NCI-H82 (cell line): ENCODE measurements around the gene UBAP1.
A peak's percentile ranks its signal among the peaks of the same experiment; 100 is the strongest.
"Not testable (repeated sequence)": the region's sequence is repeated elsewhere in the genome, so short reads cannot be mapped to it uniquely, and the experiment has no call there.

Experiments
- DNase-seq: peaks from one replicate; lab custom pipeline; 2025; lab: John Stamatoyannopoulos, UW

UBAP1 gene

DNA sequence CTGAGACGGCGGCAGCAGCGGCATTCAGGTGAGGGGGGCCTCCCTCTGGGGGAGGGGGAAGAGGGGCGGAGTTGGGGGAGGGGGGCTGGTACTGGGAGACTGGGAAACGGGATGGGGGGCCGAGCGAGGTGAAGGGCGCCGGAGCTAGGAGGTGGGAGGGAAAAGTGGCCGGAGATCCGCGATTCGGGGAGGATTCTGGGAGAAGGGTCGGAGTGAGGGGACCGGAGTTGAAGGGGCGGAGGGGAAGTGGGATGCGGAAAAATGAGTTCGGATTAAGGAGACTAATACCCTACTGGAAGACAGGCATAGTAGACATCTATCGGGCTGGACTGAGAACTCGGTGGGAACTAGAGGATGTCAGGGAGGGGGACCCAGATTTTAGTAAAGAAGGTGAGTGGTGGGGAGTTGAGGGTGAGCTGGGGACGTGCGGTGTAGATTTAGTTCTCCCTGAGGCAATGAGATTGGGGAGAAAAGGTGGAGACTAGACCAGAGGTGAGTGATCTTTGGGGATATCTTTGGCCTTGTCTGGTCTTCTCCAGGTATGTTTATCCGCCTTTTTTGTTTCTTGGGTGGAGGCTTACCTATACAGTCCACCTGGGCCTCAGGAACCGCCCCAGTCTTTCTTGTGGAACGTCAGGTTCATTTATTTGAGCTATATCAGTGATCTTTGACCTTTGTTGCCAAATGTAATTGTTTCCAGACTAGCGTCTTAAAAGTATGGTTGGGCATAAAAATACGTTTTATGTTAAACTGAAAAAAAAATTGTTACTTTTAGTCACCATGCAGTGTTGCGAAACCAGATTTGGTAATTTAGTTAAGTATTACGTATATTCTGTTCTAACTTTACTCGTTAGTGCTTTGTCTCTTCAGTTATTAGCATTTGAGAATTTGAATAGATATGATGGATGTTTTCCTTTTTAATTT lies 632 bp downstream of the UBAP1 start:
- DNase-seq: peak; percentile 90

DNA sequence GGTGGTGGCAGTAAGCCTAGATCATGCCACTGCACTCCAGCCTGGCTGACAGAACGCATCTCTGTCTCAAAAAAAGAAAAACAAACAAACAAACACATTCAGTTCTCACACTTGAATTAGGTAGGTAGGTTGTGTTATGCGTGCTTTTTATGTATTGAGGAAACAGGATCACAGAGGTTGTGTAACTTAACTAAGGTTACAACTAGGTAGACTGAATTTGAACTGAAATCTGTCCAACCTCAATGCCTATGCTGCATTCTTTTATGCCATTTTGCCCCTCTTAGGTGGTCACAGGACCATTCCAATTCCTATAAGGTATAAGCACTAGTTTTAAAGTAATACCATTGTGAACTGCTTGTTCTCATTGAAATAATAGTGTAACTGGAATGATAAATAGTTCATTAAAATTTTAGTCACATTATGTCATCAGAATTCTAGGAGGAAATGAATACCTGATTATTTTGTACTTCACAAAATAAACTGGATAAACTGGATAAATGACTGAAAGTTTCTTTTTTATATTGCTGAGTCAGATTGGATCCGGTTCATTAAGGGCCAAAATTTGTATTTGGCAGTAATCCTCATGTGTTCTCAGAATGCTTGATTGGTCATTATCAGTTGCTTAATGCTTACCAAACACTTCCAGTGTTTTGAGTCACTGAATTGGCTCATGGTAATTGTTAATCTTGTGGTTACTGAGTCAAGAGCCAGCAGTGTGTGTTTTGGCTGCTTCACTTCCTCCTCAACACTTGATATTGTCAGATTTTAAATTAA lies 7.1 kb downstream of the UBAP1 start:
- DNase-seq: no peak

DNA sequence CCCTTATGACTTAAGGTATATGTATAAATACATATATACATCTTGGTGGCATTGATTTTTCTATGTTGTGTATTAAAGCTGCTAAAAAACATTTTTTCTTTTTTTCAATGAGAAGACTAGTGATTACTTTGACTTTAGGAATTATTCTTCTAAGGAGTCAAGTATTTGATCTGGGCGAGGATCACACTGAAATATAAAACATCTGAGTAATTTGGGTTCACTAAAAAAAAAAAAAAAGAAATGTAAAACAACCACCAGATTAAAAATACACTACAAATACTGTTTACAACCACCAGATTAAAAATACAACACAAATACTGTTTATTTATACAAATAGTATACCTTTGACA lies 9.0 kb downstream of the UBAP1 start:
- no peak for DNase-seq

DNA sequence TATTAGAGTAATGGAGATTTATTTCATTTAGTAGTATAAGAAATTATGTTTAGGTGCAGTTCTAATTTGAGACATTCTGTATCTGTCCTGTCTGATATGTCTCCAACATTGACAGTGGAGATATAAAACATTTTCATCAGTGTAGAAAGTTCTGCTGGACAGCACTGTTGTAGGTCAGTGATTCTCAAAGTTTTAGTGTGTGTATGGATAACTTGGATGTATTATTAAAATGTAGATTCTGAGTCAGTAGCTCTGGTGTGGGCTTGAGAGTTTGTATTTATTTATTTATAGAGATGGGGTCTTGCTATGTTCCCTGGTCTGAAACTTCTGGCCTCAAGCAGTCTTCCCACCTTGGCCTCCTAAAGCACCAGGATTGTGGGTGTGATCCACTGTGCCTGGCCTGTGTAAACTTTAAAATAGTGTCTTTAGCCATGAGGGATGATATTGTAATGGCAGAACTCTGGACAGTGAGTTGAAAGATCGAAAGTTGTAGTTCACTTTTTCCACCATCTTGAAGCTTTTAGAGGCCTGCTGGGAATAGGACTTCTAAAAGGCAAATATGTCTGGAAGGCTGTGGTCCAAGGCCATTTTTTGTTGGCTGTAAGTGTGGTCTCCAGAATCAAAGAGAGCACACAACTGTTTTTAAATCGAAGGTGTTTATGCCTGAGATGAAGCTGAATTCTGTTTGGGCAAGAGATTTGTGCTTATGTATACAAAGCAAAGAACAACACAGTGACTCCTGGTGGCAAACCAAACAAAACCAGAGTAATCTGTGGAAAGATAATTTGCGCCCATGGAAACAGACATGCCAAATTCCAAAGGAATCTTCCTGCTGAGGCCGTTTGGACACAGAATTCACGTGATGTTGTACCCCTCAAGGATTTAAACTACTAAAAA lies 12.4 kb downstream of the UBAP1 start:
- peak; percentile 45 for DNase-seq

DNA sequence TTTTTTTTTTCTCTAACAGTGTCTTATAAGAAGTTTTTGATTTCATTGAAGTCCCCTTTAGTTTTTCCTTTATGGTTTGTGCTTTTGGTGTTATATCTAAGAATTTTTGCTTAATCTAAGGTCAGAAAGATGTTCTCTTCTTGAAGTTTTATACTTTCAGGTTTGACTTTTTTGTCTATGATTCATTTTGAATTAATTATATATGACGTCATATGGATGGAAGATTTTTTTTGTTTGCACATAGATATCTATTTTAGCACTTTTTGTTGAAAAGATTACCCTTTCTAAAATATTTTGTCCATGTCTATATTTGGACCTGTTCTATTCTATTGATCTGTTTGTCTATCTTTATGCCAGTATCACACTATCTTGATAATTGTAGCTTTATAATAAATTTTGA lies 16.3 kb downstream of the UBAP1 start:
- DNase-seq: no peak

DNA sequence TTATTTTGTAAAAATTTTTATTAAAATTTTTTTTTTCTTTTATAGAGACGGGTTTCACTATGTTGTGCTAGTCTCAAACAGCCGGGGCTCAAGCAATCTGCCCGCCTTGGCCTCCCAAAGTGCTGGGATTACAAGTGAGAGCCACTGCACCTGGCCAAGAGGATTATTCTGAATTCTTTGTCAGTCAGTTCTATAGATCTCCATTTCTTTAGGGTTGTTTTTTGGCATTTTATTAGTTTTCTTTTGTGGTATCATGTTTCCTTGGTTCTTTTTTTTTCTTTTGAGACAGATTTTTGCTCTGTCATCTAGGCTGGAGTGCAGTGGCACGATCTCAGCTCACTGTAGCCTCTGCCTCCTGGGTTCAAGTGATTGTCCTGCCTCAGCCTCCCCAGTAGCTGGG lies 18.4 kb downstream of the UBAP1 start:
- DNase-seq: not testable (repeated sequence)

DNA sequence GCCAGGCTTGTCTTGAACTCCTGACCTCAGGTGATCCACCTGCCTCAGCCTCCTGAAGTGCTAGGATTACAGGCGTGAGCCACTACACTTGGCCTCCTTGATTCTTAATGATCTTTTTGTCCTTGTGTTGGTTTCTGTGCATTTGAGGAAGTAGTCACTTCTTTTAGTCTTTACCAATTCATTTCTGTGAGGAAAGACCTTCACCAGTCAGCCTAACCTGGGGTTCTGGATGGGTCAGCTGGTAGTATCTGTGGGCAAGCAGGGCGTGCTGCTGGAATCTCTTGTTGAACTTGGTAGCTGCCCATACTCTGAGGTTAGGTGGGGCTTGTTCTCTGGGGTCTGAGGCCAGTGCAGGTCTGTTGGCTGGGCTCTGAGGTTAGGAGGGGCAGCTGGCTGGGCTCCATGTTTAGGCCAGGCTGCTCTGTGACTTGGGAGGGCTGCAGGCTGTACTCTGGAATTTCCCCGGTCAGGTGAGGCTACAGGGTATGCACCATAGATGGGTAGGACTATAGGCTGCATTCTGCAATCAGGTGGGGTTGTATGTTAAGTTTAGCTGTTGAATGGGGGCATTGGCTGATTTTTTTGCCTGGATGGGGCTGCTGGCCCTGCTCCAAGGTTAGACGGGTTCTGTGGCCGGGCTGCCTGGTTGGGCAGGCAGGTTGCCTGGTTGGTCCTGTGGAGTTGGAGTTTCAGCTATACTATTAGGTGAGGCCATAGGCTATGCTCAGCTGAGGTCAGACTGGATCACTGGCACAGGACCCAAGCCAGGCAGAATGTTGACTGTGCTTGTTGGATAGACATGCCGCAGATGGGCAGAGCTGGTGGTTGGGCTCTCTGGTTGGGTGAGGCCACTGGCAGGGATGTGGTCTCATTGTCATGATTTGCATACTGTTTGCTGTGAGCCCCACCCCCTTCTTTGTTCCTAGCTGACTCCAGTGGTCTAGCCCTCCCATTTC lies 19.2 kb downstream of the UBAP1 start:
- no peak for DNase-seq

DNA sequence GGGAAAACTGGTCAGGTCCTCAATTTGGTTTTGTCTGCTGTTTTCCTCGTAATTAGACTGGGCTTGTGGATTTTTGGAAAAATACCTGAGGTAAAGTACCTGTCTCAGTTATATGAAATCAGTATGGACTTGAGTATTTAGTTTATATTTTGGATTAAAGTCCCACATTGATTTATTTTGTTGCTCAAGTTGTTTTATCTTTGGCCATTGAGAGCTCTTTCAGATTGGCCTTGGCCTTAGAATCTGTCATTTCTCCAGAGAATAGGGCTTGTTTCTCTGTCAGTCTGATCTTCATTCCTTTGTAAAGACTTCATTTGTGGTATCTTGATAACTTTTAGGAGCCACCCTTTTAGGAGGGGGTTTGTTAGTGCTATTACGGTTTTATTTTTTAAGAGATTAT lies 21.2 kb downstream of the UBAP1 start:
- no peak for DNase-seq

DNA sequence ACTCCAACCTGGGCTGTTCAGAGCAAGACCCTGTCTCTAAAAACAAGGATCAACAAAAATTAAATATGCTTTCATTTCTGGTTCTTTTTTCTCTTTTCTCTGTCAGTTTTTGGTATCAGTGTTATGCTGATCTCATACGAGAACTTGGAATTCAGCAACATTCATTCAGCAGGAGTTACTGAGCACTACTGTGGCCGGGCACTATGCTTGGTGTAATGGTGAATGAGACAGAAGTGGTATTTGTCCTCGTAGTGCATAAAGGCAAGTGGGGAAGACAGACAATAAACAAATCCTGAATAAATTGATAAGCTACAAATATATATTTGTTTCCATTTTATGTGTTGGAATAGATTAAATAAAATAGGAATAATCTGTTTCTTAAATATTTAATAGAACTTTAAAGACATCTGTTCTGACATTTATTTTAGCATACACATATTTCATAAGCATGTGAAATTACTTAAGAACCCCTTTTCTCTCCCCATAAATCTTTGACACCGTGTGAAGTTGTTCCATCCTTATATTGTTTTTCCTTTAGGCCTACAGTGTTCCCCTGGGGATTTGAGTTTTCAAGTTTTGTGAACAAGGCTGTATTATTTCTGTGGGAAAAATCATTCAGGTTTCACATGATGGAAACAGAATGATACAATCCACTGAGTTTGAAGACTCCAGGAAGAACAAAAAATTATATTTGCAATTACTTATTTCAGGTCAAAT lies 24.6 kb downstream of the UBAP1 start:
- no peak for DNase-seq

DNA sequence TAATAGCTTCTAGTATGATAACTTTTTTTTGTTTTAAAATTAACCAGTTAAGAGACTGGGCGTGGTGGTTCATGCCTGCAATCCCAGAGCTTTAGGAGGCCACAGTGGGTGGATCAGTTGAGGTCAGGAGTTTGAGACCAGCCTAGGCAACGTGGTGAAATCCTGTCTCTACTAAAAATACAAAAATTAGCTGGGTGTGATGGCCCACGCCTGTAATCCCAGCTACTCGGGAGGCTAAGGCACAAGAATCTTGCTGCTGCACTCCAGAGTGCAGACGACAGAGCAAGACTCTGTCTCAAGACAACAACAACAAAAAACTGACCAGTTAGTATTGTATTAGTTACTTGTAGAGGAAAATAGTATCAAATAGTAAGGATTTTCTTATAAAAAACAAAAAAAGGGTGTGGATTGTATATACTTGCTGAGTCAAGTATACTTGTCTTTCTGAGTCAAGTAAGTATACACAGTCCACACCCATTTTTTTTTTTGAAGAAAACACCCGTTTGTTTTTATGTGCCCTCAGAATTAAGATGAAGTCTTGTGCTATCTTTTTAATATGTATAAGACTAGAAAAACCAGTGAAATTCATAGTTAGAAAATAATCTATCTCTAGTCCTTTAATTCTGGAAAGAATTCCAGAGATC lies 25.3 kb downstream of the UBAP1 start:
- no peak for DNase-seq

DNA sequence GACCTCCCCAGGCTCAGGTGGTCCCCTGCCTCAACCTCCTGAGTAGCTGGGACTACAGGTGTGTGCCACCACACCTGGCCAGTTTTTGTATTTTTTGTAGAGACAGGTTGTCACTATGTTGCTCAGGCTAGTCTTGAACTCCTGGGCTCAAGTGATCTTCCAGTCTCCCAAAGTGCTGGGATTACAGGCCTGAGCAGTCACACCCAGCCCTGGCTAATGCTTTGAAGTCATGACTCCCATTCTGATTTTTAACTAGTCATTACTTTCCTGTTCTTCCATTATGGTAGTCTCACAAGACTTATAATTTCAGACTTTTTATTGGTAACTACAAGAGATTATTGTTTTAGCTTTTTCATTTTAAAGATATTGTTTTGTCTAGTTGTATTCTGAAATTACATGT lies 26.3 kb downstream of the UBAP1 start:
- DNase-seq: no peak

DNA sequence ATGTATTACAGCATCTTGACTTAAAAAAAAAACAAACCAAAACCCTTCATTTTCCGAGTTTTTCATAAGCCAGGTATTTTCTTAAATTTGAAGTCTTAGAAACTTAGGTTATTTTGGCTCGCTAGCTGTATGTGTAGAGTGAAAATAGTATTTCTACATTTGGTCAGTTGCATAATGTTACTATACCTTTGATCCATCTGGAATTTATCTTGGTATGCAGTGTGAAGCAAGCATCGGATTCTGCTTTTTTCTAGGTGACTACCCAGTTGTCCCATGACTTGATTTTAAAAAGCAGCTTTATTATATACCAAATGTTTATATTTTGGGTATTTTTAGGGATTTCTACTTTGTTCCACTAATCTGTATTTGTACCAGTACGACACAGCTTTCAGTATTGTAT lies 27.7 kb downstream of the UBAP1 start:
- DNase-seq: no peak

DNA sequence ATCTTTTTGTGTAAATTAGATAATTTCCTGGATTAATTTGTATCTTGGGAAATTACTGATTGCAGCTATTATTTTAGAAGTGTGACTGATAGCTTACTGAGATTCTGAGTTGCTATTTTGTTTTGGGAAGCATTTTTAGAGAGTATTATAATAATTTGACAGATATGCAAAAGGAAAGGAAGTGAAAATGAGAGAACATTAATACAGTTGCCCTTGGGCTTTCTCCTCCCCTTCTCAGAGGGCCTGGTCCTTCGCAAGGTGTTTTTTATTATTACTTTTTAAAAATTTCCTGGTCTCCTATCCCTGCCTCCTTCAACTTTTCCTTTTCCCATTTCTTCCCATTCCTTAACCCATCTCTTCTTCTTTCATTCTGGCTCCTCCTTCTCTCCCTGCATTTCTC lies 32.6 kb downstream of the UBAP1 start:
- DNase-seq: no peak

DNA sequence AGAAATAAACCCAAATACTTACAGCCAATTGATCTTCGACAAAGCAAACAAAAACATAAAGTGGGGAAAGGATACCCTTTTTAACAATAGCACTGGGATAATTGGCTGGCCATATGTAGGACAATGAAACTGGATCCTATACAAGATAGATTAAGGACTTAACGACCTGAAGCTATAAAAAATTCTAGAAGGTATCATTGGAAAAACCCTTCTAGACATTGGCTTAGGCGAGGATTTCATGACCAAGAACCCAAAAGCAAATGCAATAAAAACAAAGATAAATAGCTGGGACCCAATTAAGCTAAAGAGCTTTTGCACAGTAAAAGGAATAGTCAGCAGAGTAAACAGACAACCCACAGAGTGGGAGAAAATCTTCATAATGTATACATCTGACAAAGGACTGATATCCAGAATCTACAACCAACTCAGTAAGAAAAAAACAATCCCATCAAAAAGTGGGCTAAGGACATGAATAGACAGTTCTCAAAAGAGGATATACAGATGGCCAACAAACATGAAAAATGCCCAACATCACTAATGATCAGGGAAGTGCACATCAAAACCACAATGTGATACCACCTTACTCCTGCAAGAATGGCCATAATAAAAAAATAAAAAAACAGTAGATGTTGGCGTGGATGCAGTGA lies 35.6 kb downstream of the UBAP1 start:
- not testable (repeated sequence) for DNase-seq

DNA sequence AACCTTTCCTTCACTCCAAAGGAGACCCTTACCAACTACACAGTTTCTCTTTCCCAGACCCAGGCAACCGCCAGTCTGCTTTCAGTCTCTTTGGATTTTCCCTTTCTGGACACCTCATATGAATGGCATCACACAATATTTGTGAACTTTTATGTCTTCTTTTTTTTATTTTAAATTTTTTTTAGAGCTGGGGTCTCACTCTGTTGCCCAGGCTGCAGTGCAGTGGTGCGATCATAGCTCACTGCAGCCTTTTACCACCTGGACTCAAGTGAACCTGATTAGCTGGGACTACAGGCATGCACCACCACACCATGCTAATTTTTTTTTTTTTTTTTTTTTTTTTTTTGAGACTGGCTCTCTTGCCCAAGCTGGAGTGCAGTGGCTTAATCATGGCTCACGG lies 37.5 kb downstream of the UBAP1 start:
- no peak for DNase-seq

DNA sequence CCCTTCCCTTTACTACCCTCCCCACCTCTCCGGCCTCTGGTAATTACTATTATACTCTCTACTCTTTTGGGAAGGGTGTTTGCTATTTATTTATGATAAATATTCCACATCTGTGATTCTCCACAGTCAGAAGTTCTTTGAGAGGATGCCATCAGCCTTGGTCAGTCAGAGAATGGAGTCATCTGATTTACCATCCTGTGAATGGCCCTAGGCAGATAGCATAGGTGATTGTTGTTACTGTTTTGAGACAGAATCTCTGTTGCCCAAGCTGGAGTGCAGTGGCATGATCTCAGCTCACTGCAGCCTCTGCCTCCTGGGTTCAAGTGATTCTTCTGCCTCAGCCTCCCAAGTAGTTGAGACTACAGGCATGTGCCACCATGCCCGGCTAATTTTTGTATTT lies 38.2 kb downstream of the UBAP1 start:
- not testable (repeated sequence) for DNase-seq

DNA sequence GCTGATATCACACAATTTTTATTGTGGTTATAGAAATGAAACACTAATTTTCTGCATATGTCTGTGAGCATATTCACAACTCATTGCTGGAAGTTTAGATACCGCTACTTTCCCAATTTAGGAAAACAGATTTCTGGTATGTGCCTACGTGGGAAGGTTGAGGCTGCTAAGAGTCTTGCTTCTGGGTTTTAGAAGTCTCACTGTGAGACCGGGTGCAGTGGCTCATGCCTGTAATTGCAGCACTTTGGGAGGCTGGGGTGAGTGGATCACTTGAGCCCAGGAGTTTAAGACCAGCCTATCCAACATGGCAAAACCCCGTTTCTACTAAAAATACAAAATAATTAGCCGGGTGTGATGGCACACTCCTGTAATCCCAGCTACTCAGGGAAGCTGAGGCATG lies 39.6 kb downstream of the UBAP1 start:
- DNase-seq: no peak

DNA sequence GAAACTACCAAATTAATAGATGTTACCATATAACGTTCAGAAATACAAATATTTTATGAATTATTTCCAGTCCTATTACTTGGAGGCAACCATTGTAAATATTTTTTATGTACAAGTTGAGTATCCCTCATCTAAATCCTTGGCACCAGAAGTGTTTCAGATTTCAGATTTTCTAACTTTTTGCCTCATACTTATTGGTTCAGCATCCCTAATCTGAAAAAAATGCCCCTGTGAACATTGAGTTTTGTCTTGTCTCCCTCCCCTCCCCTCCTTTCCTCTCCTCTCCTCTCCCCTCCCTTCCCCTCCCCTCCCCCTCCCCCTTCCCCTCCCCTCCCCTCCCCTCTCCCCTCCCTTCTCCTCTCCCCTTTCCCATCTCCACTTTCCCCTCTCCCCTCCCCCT lies 40.6 kb downstream of the UBAP1 start:
- no peak for DNase-seq

DNA sequence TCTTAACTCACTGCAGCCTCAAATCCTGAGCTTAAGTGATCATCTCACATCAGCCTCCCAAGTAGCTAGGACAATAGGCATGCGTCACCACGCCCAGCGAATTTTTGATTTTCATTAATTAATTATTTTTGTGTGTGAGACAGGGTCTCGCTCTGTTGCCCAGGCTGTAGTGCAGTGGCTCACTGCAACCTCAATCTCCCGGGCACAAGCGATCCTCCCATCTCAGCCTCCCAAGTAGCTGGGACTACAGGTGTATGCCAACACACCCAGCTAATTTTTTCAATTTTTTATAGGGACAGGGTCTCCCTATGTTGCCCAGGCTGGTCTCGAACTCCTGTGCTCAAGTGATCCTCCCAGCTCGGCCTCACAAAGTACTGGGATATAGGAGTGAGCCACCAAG lies 41.4 kb downstream of the UBAP1 start:
- DNase-seq: no peak

DNA sequence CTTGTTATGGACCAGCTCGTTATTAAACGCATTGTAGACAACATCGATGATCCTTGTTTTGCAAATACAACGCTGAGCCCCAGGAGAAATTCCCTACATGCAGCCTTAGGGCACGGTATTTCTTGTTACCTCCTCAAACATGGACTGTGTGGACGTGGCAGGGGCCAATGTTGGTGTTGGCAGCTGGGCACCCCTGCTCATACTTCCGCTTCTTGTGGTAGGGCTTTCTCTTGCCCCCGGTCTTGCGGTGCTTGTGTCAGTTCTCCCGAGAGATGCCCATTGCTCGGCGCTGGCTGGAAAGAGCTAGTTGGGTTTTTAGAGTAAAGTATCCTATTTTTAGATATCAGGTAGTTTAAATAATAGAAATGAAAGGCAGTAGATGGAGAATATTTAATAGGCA lies 45.5 kb downstream of the UBAP1 start:
- DNase-seq: no peak
